Trophoblast cell (in vitro differentiated cells and primary cell): ENCODE measurements around the gene RNF11.

Experiments
- DNase-seq, 2 donors: peaks; one replicate each; pipeline ENCODE4 v3.0.0-alpha.2; 2016
- H2AFZ ChIP-seq: 2 replicates; pipeline ENCODE4 v1.6.1; 2013; ENCODE audit warnings: low read length, moderate library complexity, mild to moderate bottlenecking; ENCODE audit not compliant: insufficient read depth, poor library complexity
- H2AK5ac ChIP-seq: 2 replicates; pipeline ENCODE4 v1.6.1; 2013; ENCODE audit warnings: mild to moderate bottlenecking, low read length
- H2BK120ac ChIP-seq: 2 replicates; pipeline ENCODE4 v1.6.1; 2013; ENCODE audit warnings: low read length, mild to moderate bottlenecking, moderate library complexity; ENCODE audit not compliant: insufficient read depth, poor library complexity
- H2BK12ac ChIP-seq: 2 replicates; pipeline ENCODE4 v1.6.1; 2013; ENCODE audit warnings: mild to moderate bottlenecking, low read length, moderate library complexity
- H2BK5ac ChIP-seq: 2 replicates; pipeline ENCODE4 v1.6.1; 2013; ENCODE audit warnings: low read length, low read depth, moderate library complexity, mild to moderate bottlenecking; ENCODE audit not compliant: poor library complexity
- H3K14ac ChIP-seq: 2 replicates; pipeline ENCODE4 v1.6.1; 2013; ENCODE audit warnings: mild to moderate bottlenecking, low read length
- H3K18ac ChIP-seq: 2 replicates; pipeline ENCODE4 v1.6.1; 2013; ENCODE audit warnings: mild to moderate bottlenecking, low read length
- H3K23ac ChIP-seq: 2 replicates; pipeline ENCODE4 v1.6.1; 2013; ENCODE audit warnings: low read length
- H3K27ac ChIP-seq: 2 replicates; pipeline ENCODE4 v1.5.1; 2013; ENCODE audit warnings: low read depth, mild to moderate bottlenecking, inconsistent platforms, low read length, moderate library complexity
- H3K27me3 ChIP-seq: 2 replicates; pipeline ENCODE4 v1.6.1; 2013; ENCODE audit warnings: inconsistent platforms, mild to moderate bottlenecking, low read length, moderate library complexity; ENCODE audit not compliant: insufficient read depth
- H3K36me3 ChIP-seq, 2 experiments: 1 replicate in 1 of 2; 2 replicates in 1 of 2; pipeline ENCODE4 v1.6.1; 2013; ENCODE audit warnings: low read length in 2 of 2, mild to moderate bottlenecking in 2 of 2, moderate library complexity in 1 of 2; ENCODE audit not compliant: insufficient read depth in 2 of 2, control insufficient read depth in 1 of 2
- H3K4ac ChIP-seq: 2 replicates; pipeline ENCODE4 v1.6.1; 2013; ENCODE audit warnings: low read depth, mild to moderate bottlenecking, low read length, moderate library complexity
- H3K4me1 ChIP-seq, 2 experiments: 1 replicate in 1 of 2; 2 replicates in 1 of 2; pipeline ENCODE4 v1.6.1; 2013; ENCODE audit warnings: low read length in 2 of 2, mild to moderate bottlenecking in 2 of 2, moderate library complexity in 1 of 2; ENCODE audit not compliant: insufficient read depth in 2 of 2, control insufficient read depth in 1 of 2
- H3K4me2 ChIP-seq: 2 replicates; pipeline ENCODE4 v1.6.1; 2013; ENCODE audit warnings: inconsistent platforms, mild to moderate bottlenecking, low read length, moderate library complexity
- H3K4me3 ChIP-seq: 2 replicates; pipeline ENCODE4 v1.5.1; 2013; ENCODE audit warnings: mild to moderate bottlenecking, low read depth, low read length, inconsistent platforms
- H3K79me1 ChIP-seq: one replicate; pipeline ENCODE4 v1.6.1; 2013; ENCODE audit warnings: low read length
- H3K79me2 ChIP-seq: 2 replicates; pipeline ENCODE4 v1.6.1; 2013; ENCODE audit warnings: low read length, mild to moderate bottlenecking; ENCODE audit not compliant: control insufficient read depth, insufficient read depth, poor library complexity
- H3K9ac ChIP-seq: 2 replicates; pipeline ENCODE4 v1.6.1; 2013; ENCODE audit warnings: mild to moderate bottlenecking, low read length
- H3K9me3 ChIP-seq: 2 replicates; pipeline ENCODE4 v1.6.1; 2013; ENCODE audit warnings: low read depth, mild to moderate bottlenecking, control low read depth, inconsistent platforms, low read length; ENCODE audit not compliant: insufficient read depth
- H4K12ac ChIP-seq: 2 replicates; pipeline ENCODE4 v1.6.1; 2013; ENCODE audit warnings: low read depth, mild to moderate bottlenecking, low read length, moderate library complexity
- H4K8ac ChIP-seq: 2 replicates; pipeline ENCODE4 v1.6.1; 2013; ENCODE audit warnings: low read depth, mild to moderate bottlenecking, low read length, moderate library complexity
- H4K91ac ChIP-seq: one replicate; pipeline ENCODE4 v1.6.1; 2013; ENCODE audit warnings: low read depth, mild to moderate bottlenecking, low read length, moderate library complexity
- WGBS: extraction: QIAGEN DNeasy Blood & Tissue Kit; methylation state at CpG from one replicate; pipeline ENCODE4 v1.1.7; 2013; ENCODE audit warnings: missing lambda C conversion rate; ENCODE audit not compliant: insufficient read length, insufficient coverage; ENCODE audit errors: extremely low coverage; 5-methylcytosine and 5-hydroxymethylcytosine counted together

Gene RNF11

GRCh38 chr1:51310871-51311613, 75.0 kb downstream of the RNF11 start:
- no peak for DNase-seq
- H2AFZ ChIP-seq: no peak overlapping the region
- no peak overlapping the region for H4K12ac ChIP-seq
- H2BK12ac ChIP-seq: no peak overlapping the region
- no peak overlapping the region for H2AK5ac ChIP-seq
- peaks cover 0 to 2% of the 10 kb centered on the region in 2 experiments for H3K36me3 ChIP-seq
- no peak overlapping the region for H4K8ac ChIP-seq
- no peak overlapping the region for H4K91ac ChIP-seq
- H2BK5ac ChIP-seq: no peak overlapping the region
- H3K4me1 ChIP-seq: peaks cover 6 to 9% of the 10 kb centered on the region in 2 experiments
- no peak overlapping the region for H3K27ac ChIP-seq
- no CpG with 5 or more reads among the region's 15 CpGs for WGBS
- H3K18ac ChIP-seq: no peak overlapping the region
- H3K9me3 ChIP-seq: no peaks in the 10 kb centered on the region
- no peak overlapping the region for H3K23ac ChIP-seq
- no peak overlapping the region for H3K4me2 ChIP-seq
- no peak overlapping the region for H2BK120ac ChIP-seq
- H3K4me3 ChIP-seq: no peak overlapping the region
- H3K14ac ChIP-seq: no peak overlapping the region
- no peaks in the 10 kb centered on the region for H3K79me2 ChIP-seq
- no peak overlapping the region for H3K4ac ChIP-seq
- no peak overlapping the region for H3K9ac ChIP-seq
- no peaks in the 10 kb centered on the region for H3K27me3 ChIP-seq
- H3K79me1 ChIP-seq: peaks cover 3% of the 10 kb centered on the region

- Histone ChIP-seq H2BK120ac (no peak overlapping the region), H3K79me2 (no peaks in the 10 kb centered on the region), H2AK5ac (no peak overlapping the region), H3K4me3 (no peak overlapping the region), H3K9ac (no peak overlapping the region), H3K36me3 (peaks cover 0 to 2% of the 10 kb centered on the region in 2 experiments), H3K9me3 (no peaks in the 10 kb centered on the region), H4K91ac (no peak overlapping the region), H3K27me3 (no peaks in the 10 kb centered on the region), H3K14ac (no peak overlapping the region), H2AFZ (no peak overlapping the region), H2BK12ac (no peak overlapping the region), H4K12ac (no peak overlapping the region), H3K4me2 (no peak overlapping the region), H3K27ac (no peak overlapping the region), H3K18ac (no peak overlapping the region), H3K79me1 (peaks cover 3% of the 10 kb centered on the region), H3K23ac (no peak overlapping the region), H2BK5ac (no peak overlapping the region), H3K4me1 (peaks cover 6 to 9% of the 10 kb centered on the region in 2 experiments), H4K8ac (no peak overlapping the region), H3K4ac (no peak overlapping the region)
- no CpG with 5 or more reads among the region's 5 CpGs for WGBS
- DNase-seq: no peak
These were observed 75.8 kb downstream of the RNF11 start for GRCh38 chr1:51311826-51312225.

GRCh38 chr1:51312718-51313117, 76.6 kb downstream of the RNF11 start:
- Histone ChIP-seq H2AFZ (no peak overlapping the region), H3K27me3 (no peaks in the 10 kb centered on the region), H3K23ac (no peak overlapping the region), H2AK5ac (no peak overlapping the region), H2BK5ac (no peak overlapping the region), H3K18ac (no peak overlapping the region), H3K9ac (no peak overlapping the region), H4K8ac (no peak overlapping the region), H4K91ac (no peak overlapping the region), H3K36me3 (peaks cover 0 to 2% of the 10 kb centered on the region in 2 experiments), H3K79me1 (peaks cover 3% of the 10 kb centered on the region), H3K14ac (no peak overlapping the region), H3K9me3 (no peaks in the 10 kb centered on the region), H4K12ac (no peak overlapping the region), H3K4me3 (no peak overlapping the region), H2BK120ac (no peak overlapping the region), H3K4me1 (peaks cover 6 to 9% of the 10 kb centered on the region in 2 experiments), H3K27ac (no peak overlapping the region), H3K4ac (no peak overlapping the region), H3K4me2 (no peak overlapping the region), H3K79me2 (no peaks in the 10 kb centered on the region), H2BK12ac (no peak overlapping the region)
- no CpG with 5 or more reads among the region's 4 CpGs for WGBS
- DNase-seq: no peak

- Histone ChIP-seq H3K36me3 (peaks cover 0 to 2% of the 10 kb centered on the region in 2 experiments), H3K27ac (no peak overlapping the region), H3K4ac (no peak overlapping the region), H2BK5ac (no peak overlapping the region), H3K4me1 (peaks cover 6 to 9% of the 10 kb centered on the region in 2 experiments), H2BK12ac (no peak overlapping the region), H3K27me3 (no peaks in the 10 kb centered on the region), H3K4me3 (no peak overlapping the region), H4K8ac (no peak overlapping the region), H2AFZ (no peak overlapping the region), H4K91ac (no peak overlapping the region), H3K4me2 (no peak overlapping the region), H3K23ac (no peak overlapping the region), H4K12ac (no peak overlapping the region), H3K14ac (no peak overlapping the region), H2AK5ac (no peak overlapping the region), H3K9me3 (no peaks in the 10 kb centered on the region), H2BK120ac (no peak overlapping the region), H3K79me2 (no peaks in the 10 kb centered on the region), H3K79me1 (peaks cover 3% of the 10 kb centered on the region), H3K18ac (no peak overlapping the region), H3K9ac (no peak overlapping the region)
- DNase-seq: no peak
- WGBS: no CpG with 5 or more reads among the region's 5 CpGs
These were observed 77.3 kb downstream of the RNF11 start for GRCh38 chr1:51313268-51313852.
